NCI-H146 (cell line): ENCODE measurements around the gene ZNRF4.

Source experiments
- DNase-seq: peaks from one replicate; lab custom pipeline; 2025; lab: John Stamatoyannopoulos, UW

Gene ZNRF4

DNA sequence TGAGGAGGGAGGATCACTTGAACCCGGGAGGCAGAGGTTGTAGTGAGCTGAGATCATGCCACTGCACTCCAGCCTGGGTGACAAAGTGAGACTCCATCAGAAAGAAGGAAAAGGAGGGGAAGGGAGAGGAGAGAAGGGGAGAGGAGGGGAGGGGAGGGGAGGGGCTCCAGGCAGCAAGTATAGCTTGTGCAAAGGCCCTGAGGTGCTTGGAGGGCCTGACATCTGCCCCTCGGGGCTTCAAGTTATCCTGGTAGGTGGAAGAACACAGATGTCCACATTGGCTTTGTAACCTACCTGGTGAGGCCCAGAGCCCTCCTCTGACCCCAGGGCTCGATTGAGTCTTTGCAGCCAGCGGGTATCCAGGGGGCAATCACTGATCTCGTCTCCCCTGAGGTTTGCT lies 11.5 kb upstream of the ZNRF4 start:
- DNase-seq = no peak

- no peak for DNase-seq
Observed at GRCh38 chr19:5444431-5444830, 10.8 kb upstream of the ZNRF4 start.

- DNase-seq = no peak
Observed at GRCh38 chr19:5445071-5445470, 10.1 kb upstream of the ZNRF4 start.

GRCh38 chr19:5445561-5446055 lies 9.6 kb upstream of the ZNRF4 start:
- no peak for DNase-seq

GRCh38 chr19:5447700-5448311 lies 7.4 kb upstream of the ZNRF4 start:
- no peak for DNase-seq

- peak; percentile 10 for DNase-seq
Observed at GRCh38 chr19:5448374-5448773, 6.8 kb upstream of the ZNRF4 start.

DNA sequence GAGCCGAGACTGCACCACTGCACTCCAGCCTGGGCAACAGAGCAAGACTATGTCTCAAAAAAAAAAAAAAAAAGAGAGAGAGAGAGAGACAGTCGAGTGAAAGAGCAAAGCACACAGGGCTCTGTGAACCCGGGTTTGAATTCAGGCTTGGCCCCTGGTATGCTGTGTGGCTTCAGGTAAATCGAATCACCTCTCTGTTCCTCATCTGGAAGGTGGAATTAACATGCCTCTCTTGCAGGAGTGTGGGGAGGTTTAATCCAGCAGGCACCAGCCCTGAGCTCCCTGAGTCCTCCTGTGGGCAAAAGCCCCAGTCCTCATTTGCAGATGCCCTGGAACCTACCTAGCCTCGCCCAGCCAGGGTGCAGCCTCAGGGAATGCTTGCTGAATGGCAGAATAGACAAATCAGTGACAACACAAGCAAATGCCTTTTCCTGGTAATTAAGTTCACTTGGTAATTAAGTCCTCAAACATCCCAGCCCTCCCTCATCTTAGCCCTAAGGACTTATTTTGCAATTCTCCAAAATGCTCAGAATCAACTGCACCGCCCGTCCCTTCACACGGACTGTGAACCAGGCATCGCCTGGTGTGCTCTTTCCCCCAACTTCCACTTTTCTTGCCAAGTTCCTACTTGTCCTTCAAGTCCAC lies 4.6 kb upstream of the ZNRF4 start:
- DNase-seq = no peak

- DNase-seq = no peak
Observed at GRCh38 chr19:5451494-5451893, 3.7 kb upstream of the ZNRF4 start.

GRCh38 chr19:5452594-5453565 lies 2.3 kb upstream of the ZNRF4 start:
- no peak for DNase-seq

DNA sequence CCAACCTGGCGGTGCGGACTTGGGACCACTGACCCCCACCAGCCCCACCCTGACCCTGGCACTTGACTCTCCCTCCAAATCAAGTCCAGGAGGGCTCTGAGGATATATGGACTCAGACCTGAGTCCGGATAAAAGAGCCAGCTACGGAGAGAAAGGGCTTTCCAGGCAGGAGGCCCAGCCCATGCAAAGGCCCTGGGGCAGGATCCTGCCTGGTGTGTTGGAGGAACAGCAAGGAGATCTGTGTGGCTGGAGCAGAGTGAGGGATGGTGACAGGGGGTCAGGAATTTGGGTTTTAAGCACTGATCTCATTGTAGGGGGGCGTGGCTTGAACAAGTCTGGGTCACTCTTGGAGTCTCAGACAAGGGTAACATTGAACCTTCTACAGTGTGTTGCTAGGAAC lies 474 bp upstream of the ZNRF4 start:
- no peak for DNase-seq

- DNase-seq = no peak
Observed at GRCh38 chr19:5456130-5456840, 1.1 kb downstream of the ZNRF4 start.

- no peak for DNase-seq
Observed at GRCh38 chr19:5456841-5457200, 1.6 kb downstream of the ZNRF4 start.

GRCh38 chr19:5457709-5458108 lies 2.5 kb downstream of the ZNRF4 start:
- DNase-seq = no peak

DNA sequence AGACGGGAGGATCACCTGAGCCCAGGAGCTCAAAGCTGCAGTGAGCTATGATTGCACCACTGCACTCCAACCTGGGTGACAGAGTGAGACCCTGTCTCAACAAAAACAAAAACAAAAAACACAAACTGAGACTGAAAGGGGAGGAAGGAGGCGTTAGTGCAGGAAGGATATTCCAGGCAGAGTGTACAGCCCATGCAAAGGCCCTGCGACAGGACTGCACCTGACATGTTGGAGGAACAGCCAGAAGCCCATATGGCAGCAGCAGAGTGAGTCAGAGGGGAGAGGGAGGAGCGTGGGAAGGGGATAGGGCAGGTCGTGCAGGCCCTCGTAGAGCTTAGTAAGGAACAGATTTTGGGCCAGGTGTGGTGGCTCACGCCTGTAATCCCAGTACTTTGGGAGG lies 3.2 kb downstream of the ZNRF4 start:
- no peak for DNase-seq

DNA sequence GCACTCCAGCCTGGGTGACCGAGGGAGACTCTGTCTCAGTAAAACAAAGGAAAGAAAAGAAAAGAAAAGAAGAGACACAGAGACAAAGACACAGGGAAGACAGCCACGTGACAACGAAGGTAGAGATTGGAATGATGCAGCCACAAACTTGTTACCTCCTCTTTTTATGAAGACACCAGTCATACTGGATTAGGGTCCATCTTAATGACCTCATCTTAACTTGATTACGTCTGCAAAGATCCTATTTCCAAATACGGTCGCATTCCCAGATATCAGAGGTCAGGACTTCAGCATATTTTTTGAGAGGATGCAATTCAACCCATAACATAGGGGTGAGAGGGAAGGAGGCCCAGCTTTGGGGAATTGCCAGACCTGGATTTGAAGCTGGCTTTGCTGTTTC lies 4.1 kb downstream of the ZNRF4 start:
- no peak for DNase-seq

DNA sequence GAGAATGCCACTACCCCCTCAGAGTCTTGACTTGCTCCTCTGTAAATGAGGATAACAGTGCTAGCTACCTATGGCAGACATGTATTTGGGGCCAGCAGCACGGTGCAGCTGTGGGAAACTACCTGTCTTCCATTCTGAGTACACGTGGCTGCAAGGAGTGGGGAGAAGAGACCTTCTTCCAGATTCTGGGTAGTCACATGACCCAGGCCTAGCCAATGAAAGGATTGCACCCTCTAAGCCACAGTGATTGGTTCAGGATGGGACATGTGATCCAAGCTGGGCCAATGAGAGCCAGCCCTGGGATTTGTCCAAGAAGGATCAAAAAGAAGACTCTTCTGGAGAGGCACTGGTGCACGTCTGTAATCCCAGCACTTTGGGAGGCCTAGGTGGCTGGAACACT lies 5.5 kb downstream of the ZNRF4 start:
- no peak for DNase-seq

DNA sequence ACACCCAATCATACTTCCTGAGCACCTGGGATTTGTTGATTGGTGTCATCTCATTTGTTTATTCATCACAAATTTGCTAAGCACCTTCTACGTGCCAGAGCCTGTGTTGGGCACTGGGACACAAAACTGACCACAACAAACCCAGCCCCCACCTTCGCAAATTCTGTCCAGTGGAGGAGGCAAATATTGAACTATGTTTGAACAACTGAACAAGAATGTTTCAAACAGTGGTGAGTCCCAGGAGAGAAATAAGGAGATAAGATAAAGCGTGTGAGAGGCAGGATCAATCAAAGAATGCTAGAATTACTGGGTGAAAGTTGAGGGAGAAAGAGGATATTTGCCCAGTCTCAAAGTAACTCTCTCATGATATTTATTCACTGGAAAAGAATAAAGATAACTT lies 8.7 kb downstream of the ZNRF4 start:
- no peak for DNase-seq

DNA sequence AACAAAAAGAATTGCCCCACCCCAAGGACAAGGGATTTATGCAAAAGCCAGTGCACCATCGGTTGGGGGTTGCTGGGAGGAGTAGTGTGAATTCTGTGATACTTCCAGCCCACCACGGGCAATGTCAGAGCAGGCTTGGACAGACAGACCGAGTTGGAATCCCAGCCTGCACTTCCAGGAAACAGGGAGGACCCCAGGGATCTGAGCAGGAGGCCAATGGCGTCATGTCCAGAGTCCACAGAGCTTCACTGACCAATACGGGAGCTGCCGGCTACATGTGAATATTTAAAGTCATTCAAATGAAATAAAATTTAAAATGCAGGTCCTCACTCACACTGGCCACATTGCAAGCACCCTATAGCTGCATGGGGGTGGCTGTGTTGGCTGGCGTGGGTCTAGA lies 10.9 kb downstream of the ZNRF4 start:
- no peak for DNase-seq

- DNase-seq = no peak
Observed at GRCh38 chr19:5466814-5467291, 11.6 kb downstream of the ZNRF4 start.

DNA sequence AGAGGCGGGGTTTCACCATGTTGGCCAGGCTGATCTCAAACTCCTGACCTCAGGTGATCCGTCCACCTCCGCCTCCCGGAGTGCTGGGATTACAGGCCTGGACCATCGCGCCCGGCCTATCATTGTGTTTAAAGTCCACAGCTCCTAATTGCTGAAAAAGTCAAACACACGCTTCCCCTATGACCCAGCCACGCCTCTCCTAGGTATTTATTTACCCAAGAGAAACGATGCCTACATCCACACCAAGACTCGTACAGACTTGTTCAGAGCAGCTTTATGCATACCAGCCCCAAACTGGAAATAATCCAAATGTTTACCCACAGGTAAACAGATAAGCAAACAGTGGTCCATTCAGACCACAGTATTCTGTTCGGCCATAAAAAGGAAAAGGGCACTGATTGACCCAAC lies 15.1 kb downstream of the ZNRF4 start:
- peak; percentile 17 for DNase-seq

GRCh38 chr19:5472286-5472685 lies 17.1 kb downstream of the ZNRF4 start:
- no peak for DNase-seq

DNA sequence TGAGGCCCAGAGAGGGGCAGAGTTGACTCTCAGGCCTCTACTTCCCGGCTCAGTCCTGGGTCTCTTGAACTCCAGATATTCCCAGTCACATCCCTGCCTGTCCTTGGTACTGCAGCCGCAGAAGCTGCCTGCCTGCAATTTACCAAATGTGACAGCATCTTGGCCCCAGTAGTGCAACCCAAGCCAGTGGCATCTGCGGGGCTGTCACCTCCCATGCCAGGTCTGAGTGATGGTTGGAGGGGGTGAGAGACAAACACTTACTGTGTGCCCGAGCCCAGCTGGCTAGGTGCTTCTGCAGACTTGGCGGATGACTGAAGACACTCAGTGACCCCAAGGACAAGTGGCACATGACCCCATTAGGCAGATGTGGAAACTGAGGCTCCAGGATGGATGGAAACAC lies 18.4 kb downstream of the ZNRF4 start:
- no peak for DNase-seq
